Right lobe of liver (tissue), 6 donors: ENCODE data around the gene BAG2. TPM values are rescaled to one million over a fixed set of nuclear protein-coding genes. Genes with fewer than 3 reads are reported as not detected.
A peak's percentile ranks its signal among the peaks of the same experiment; 100 is the strongest.

Source experiments
- ATAC-seq, 4 donors: fragments of 200-7000 bp; cut with Tn5 transposase; one replicate each; pipeline ENCODE4 v1.9.1; 2020; ENCODE audit warnings: mild to moderate bottlenecking in 4 of 4, moderate library complexity in 4 of 4
- DNase-seq, 3 donors: peaks; one replicate each; pipeline ENCODE4 v3.0.0-alpha.2; 2020
- H3K27ac ChIP-seq, 3 donors: fragments of 200-600 bp; one replicate each; pipeline ENCODE4 v1.8.0; 2022
- H3K27me3 ChIP-seq, 2 donors: fragments of 200-600 bp; one replicate each; pipeline ENCODE4 v1.8.0; 2022
- H3K36me3 ChIP-seq, 4 donors: fragments of 200-600 bp; sonication (generic) in 1 of 4; one replicate each; pipeline versions ENCODE4 v1.5.1 to v1.8.0; 2017 to 2022; ENCODE audit warnings: control low read depth in 1 of 4
- H3K4me1 ChIP-seq, 4 donors: fragments of 200-600 bp; sonication (generic) in 1 of 4; one replicate each; pipeline versions ENCODE4 v1.5.1 to v1.8.0; 2017 to 2022; ENCODE audit warnings: control low read depth in 1 of 4
- H3K4me3 ChIP-seq, 3 donors: fragments of 200-600 bp; one replicate each; pipeline ENCODE4 v1.8.0; 2022
- H3K9me3 ChIP-seq, 4 donors: fragments of 200-600 bp; sonication (generic) in 1 of 4; one replicate each; pipeline versions ENCODE4 v1.5.1 to v1.8.0; 2017 to 2022; ENCODE audit warnings: control low read depth in 1 of 4
- POLR2A ChIP-seq: fragments of 450-650 bp; IDR thresholded peaks from one replicate; pipeline ENCODE4 v1.6.1; 2017; ENCODE audit warnings: antibody characterized with exemption, mild to moderate bottlenecking
- WGBS: methylation state at CpG from one replicate; pipeline ENCODE4 v1.1.6; 2018; ENCODE audit warnings: low coverage, low lambda C conversion rate; ENCODE audit not compliant: insufficient coverage; ENCODE audit errors: missing lambda C conversion rate; 5-methylcytosine and 5-hydroxymethylcytosine counted together
- intact Hi-C, 2 donors: fragments of 100-400 bp; cut with DNase I; formaldehyde crosslinking; loops; one replicate each; pipeline versions ENCODE4 v1.11.2 to v1.14.1; 2022
- total RNA-seq, 6 experiments: library from RNA; depleted of rRNA in 2 of 6; stranded (reverse); fragments of >200 nt in 2 of 6; fragmentation: NEBNext Ultra II Directional in 3 of 6; extraction: Animal tissue kit (Norgen Biotek cat#: 25700) in 3 of 6; gene quantifications; one replicate each; pipeline versions ENCODE4 v1.1.0 to v1.2.4, GENCODE V29; 2016 to 2023
- TF ChIP-seq, protein P1 (sequence below), 4 donors: fragments of 200-600 bp in 3 of 4; fragments of 450-650 bp in 1 of 4; IDR thresholded peaks; one replicate each; pipeline versions ENCODE4 v1.5.1 to v1.8.0; 2016 to 2022; ENCODE audit warnings: antibody characterized with exemption in 4 of 4, mild to moderate bottlenecking in 2 of 4
- donor health status: DM: no; HTN: yes; CAD: no.
- donor health status: DM: no; HTN: no; CAD: no.
- donor health status: DM: no; HTN: no; CAD: no.
- donor health status: DM: no; HTN: yes; CAD: no.
- donor health status: DM: no; HTN: yes; CAD: no.

The BAG2 gene
- total RNA-seq, 6 experiments from 2014 or later = 2.8 to 6.2 (median 4.3) TPM

GRCh38 chr6:57215260-57215659 is 43.1 kb downstream of the BAG2 start:
- no peak overlapping the region for H3K27ac ChIP-seq
- H3K4me3 ChIP-seq = no peak overlapping the region
- no peaks in the 10 kb centered on the region for H3K27me3 ChIP-seq
- no peak for TF ChIP-seq POLR2A
- TF ChIP-seq, protein P1, sequence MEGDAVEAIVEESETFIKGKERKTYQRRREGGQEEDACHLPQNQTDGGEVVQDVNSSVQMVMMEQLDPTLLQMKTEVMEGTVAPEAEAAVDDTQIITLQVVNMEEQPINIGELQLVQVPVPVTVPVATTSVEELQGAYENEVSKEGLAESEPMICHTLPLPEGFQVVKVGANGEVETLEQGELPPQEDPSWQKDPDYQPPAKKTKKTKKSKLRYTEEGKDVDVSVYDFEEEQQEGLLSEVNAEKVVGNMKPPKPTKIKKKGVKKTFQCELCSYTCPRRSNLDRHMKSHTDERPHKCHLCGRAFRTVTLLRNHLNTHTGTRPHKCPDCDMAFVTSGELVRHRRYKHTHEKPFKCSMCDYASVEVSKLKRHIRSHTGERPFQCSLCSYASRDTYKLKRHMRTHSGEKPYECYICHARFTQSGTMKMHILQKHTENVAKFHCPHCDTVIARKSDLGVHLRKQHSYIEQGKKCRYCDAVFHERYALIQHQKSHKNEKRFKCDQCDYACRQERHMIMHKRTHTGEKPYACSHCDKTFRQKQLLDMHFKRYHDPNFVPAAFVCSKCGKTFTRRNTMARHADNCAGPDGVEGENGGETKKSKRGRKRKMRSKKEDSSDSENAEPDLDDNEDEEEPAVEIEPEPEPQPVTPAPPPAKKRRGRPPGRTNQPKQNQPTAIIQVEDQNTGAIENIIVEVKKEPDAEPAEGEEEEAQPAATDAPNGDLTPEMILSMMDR (IDR thresholded peaks at IDR 0.05) = no peak
- H3K9me3 ChIP-seq = no peaks in the 10 kb centered on the region
- H3K36me3 ChIP-seq = no peaks in the 10 kb centered on the region
- DNase-seq (no peak), ATAC-seq (no peak)
- intact Hi-C loops = no loop called here
- no peaks in the 10 kb centered on the region for H3K4me1 ChIP-seq
- 100% methylated on average over 1 of the region's 1 CpG for WGBS

DNA sequence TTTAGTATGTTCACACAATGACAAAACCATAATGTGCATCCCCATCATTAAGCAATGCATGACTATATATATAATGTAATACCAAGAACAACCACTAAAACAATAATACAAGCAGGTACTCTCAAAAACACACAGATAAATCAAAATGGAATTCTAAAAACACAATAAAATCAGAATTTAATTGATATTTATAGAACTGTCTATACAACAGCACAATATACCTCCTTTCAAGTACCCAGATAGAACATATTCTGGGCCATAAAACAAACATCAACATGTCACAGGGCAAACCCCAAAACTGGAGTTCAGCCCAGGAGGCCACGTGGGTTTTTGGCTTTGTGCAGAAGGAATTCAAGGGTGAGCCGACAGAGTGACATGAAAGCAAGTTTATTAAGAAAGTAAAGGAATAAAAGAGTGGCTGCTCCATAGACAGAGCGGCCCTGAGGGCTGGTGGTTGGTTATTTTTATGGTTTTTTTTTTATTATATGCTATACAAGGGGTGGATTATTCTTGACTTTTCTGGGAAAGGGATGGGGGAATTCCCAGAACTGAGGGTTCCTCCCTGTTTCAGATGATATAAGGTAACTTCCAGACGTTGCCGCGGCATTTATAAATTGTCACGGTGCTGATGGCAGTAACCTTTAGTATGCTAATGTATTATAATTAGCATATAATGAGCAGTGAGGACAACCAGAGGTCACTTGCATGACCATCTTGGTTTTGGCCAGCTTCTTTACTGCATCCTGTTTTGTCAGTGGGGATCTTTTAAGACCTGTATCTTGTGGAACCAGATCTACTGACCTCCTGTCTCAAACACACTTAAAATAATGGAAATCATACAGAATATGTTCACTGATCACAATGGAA is 44.3 kb downstream of the BAG2 start:
- H3K9me3 ChIP-seq = no peaks in the 10 kb centered on the region
- no peaks in the 10 kb centered on the region for H3K4me1 ChIP-seq
- no peak overlapping the region for H3K27ac ChIP-seq
- intact Hi-C loops = no loop called here
- H3K4me3 ChIP-seq = no peak overlapping the region
- H3K36me3 ChIP-seq = no peaks in the 10 kb centered on the region
- ATAC-seq = peak in 1 of 4 donors; percentile 20
- WGBS = 88% methylated on average over 7 of the region's 7 CpGs
- no peak for DNase-seq
- TF ChIP-seq, protein P1 (IDR thresholded peaks at IDR 0.05) = peak in 1 of 4 donors; percentile 12
- no peak for TF ChIP-seq POLR2A
- no peaks in the 10 kb centered on the region for H3K27me3 ChIP-seq

GRCh38 chr6:57217270-57217669 is 45.1 kb downstream of the BAG2 start:
- 94% methylated on average over 9 of the region's 11 CpGs for WGBS
- Histone ChIP-seq H3K27ac (no peak overlapping the region), H3K4me3 (no peak overlapping the region), H3K4me1 (no peaks in the 10 kb centered on the region), H3K27me3 (no peaks in the 10 kb centered on the region), H3K9me3 (no peaks in the 10 kb centered on the region), H3K36me3 (no peaks in the 10 kb centered on the region)
- intact Hi-C loops = no loop called here
- TF ChIP-seq, protein P1 (IDR thresholded peaks at IDR 0.05) = no peak
- TF ChIP-seq POLR2A = no peak
- ATAC-seq = no peak
- DNase-seq = no peak

- ATAC-seq = no peak
- TF ChIP-seq, protein P1 (IDR thresholded peaks at IDR 0.05) = no peak
- TF ChIP-seq POLR2A = no peak
- 92% methylated on average over 2 of the region's 2 CpGs for WGBS
- Histone ChIP-seq H3K27ac (no peak overlapping the region), H3K4me3 (no peak overlapping the region), H3K27me3 (no peaks in the 10 kb centered on the region), H3K36me3 (no peaks in the 10 kb centered on the region), H3K4me1 (peaks cover 0 to 3% (median 0%) of the 10 kb centered on the region in 4 donors), H3K9me3 (no peaks in the 10 kb centered on the region)
- intact Hi-C loops = no loop called here
- DNase-seq = no peak
These were observed 48.1 kb downstream of the BAG2 start for GRCh38 chr6:57220083-57220703.
